Progenitor cell of endocrine pancreas (in vitro differentiated cells): ENCODE measurements around the gene GTF2F1. TPM values are rescaled to one million over a fixed set of nuclear protein-coding genes. Genes with fewer than 3 reads are reported as not detected.

Source experiments
- DNase-seq: peaks from one replicate; pipeline ENCODE4 v3.0.0; 2021; ENCODE audit warnings: low spot score; ENCODE audit not compliant: unreplicated experiment
- H3K27ac Mint-ChIP-seq: 2 replicates; pipeline ENCODE4 v1.8.0; 2021; ENCODE audit warnings: mild to moderate bottlenecking, moderate library complexity, mixed read lengths
- H3K27me3 Mint-ChIP-seq: 2 replicates; pipeline ENCODE4 v1.8.0; 2021; ENCODE audit warnings: mixed read lengths
- H3K36me3 Mint-ChIP-seq: 2 replicates; pipeline ENCODE4 v1.8.0; 2022; ENCODE audit warnings: mixed read lengths; ENCODE audit not compliant: insufficient read depth
- H3K4me1 Mint-ChIP-seq: 2 replicates; pipeline ENCODE4 v1.8.0; 2021; ENCODE audit warnings: low read depth, mixed read lengths
- H3K4me3 Mint-ChIP-seq: 2 replicates; pipeline ENCODE4 v1.8.0; 2021; ENCODE audit warnings: low read depth, mild to moderate bottlenecking, moderate library complexity, mixed read lengths
- H3K9me3 Mint-ChIP-seq: 2 replicates; pipeline ENCODE4 v1.8.0; 2021; ENCODE audit warnings: low read depth, mixed read lengths
- CTCF ChIP-seq: fragments of 200-600 bp; sonication (generic); IDR thresholded peaks from one replicate; pipeline ENCODE4 v1.5.0; 2021; ENCODE audit warnings: antibody characterized with exemption, mild to moderate bottlenecking; ENCODE audit not compliant: unreplicated experiment
- total RNA-seq: library from RNA; stranded (reverse); gene quantifications from 2 replicates; pipeline ENCODE4 v1.2.1, GENCODE V29; 2021

GTF2F1 gene
- total RNA-seq, 1 donor from 2014 or later, result 77.8 TPM

DNA sequence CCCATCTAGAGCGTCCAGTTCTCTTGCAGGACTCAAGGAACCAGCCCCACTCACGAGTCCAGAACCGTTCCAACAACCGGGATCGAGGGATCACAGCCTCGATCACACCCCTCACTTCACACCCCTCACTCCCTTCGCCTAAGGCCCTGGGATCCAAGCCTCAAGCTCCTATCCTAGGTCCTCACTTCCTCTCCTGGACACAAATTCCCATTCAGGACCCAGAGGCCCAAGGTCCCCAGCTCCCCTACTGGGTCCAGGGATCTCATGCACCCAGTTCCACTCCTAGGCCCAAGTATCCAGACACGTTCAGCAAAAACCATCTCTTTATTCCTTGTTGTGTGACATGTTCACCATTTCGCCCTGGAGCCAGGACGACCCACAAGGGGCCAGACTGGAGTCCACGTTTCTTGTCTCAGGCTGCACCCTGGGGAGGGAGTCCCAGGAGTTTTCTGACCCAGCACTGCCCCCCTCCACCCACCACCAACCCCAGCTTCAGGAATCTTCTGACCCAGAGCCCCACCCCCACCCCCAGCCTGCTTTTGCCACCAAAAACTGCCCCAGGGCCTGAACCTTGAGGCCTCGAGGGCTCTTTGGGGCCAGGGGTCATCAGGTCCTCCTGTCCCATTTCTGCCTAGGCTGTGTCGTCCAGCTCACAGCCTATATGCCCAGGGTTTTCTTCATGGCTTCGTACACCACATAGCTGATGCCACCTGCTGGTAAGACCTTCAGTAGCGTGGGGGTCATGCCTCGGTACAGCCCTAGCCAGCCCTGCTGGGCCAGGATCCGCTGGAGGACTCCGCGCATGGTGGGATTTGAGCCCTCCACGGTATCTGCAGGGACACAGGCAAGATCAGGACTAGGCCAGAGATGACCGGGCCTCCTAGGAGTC lies 33.0 kb upstream of the GTF2F1 start:
- Mint-ChIP-seq H3K36me3 (peaks cover 6% of the 10 kb centered on the region), H3K4me3 (peak overlapping the region; percentile 70)

DNA sequence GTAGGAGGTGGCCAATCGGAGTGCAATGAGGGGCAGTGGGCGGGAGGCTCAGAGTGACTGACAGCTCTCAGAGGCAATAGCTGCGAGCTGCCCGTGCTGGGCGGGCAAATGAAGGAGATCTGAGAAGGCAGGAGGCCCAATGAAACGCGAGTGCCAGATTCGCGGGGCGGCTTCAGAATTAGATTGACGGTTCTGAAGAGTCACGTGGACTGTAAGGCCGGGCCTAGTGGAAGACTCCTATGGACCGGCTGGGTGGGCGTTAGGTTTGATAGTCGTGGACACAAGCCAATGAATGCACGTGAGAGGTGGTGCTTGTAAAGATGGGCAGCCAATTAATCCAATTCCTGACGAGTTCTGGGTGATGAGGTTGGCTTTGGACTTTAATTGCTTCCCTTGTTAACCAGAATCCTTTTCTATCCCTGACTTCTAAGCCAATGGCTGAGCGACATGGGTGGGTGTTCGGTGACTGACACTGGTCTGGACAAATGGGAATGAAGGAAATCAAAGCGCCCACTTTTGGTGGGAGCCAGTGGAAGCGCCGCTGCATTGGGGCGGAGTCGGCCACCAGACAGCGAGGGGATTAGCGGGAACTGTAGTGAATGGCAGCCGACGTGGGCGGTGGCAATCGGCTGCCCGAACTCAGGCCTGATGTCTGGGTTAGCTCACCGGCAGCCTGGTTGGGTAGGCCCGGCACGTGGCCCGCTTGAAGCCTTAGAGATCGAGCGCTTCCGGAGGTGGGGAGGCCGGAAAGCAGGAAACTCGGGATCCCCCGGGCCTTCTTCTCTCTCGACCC lies 32.2 kb upstream of the GTF2F1 start:
- no peaks in the 10 kb centered on the region for H3K9me3 Mint-ChIP-seq
- DNase-seq, result peak; percentile 98
- peaks cover 11% of the 10 kb centered on the region for H3K4me1 Mint-ChIP-seq
- peaks cover 6% of the 10 kb centered on the region for H3K36me3 Mint-ChIP-seq
- H3K4me3 Mint-ChIP-seq, result peak overlapping the region; percentile 70
- peak overlapping the region; percentile 90 for H3K27ac Mint-ChIP-seq
- no peak for TF ChIP-seq CTCF
- H3K27me3 Mint-ChIP-seq, result peaks cover 7% of the 10 kb centered on the region

More for the DNA sequence above, 33.0 kb upstream of the GTF2F1 start:
- Mint-ChIP-seq H3K27me3 (peaks cover 12% of the 10 kb centered on the region), H3K27ac (peak overlapping the region; percentile 90), H3K9me3 (no peaks in the 10 kb centered on the region), H3K4me1 (peaks cover 11% of the 10 kb centered on the region)
- TF ChIP-seq CTCF, result no peak
- DNase-seq, result no peak

- Mint-ChIP-seq H3K36me3 (peaks cover 7% of the 10 kb centered on the region), H3K4me1 (peaks cover 11% of the 10 kb centered on the region), H3K27ac (peak within 1 kb of the TSS; percentile 90), H3K9me3 (no peaks in the 10 kb centered on the region), H3K27me3 (no peaks in the 10 kb centered on the region), H3K4me3 (peak within 1 kb of the TSS; percentile 88)
- DNase-seq, result no peak
- no peak for TF ChIP-seq CTCF
These were observed 31.4 kb upstream of the GTF2F1 start, which contains the start of gene KHSRP for GRCh38 chr19:6424195-6424938. Gene KHSRP (minus strand): TSS chr19:6424811. CDS start chr19:6424701, 110 bp downstream.

DNA sequence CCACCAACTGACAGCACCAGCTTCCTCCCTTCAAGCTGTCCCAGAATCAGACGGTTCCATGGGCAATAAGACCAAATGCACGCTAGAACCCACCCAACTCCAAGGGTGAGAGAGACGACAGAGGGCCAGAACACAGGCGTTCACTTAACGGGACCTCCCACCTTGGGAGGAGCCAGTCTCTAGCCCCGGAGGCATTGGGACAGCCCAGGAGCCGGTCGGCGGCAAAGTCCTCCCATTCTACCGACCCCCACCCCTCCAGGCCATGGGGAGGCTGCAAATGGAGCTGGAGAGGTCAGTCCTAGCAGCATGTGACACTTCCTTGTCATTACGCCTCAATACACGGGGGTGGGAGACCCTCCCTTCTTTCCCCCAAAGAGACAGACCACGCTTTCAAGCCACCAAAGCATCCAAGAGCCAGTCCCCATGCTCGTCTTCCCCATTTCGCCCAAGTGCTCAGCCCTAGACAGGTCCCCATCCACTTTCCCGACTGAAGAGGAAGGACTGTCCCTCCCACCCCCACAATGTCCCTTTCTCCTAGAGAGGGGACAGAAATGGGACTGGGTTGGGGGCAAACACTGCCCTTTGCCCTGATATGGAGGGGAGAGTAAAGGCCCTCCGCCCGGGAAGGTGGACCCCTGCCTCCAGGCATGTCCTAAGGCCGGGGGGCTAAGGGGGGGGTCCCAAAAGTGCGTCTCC lies 30.7 kb upstream of the GTF2F1 start:
- H3K27ac Mint-ChIP-seq, result peak overlapping the region; percentile 90
- TF ChIP-seq CTCF, result no peak
- peaks cover 7% of the 10 kb centered on the region for H3K36me3 Mint-ChIP-seq
- peak overlapping the region; percentile 88 for H3K4me3 Mint-ChIP-seq
- DNase-seq, result no peak
- H3K9me3 Mint-ChIP-seq, result no peaks in the 10 kb centered on the region
- peaks cover 11% of the 10 kb centered on the region for H3K4me1 Mint-ChIP-seq
- H3K27me3 Mint-ChIP-seq, result no peaks in the 10 kb centered on the region
